A549 treated with CORT108297 at 1 μM for 4 hours (cell line): ENCODE measurements around the gene CNTNAP3B. TPM values are rescaled to one million over a fixed set of nuclear protein-coding genes. Genes with fewer than 3 reads are reported as not detected.

Experiments
- total RNA-seq: library from RNA; stranded (reverse); fragments of 200-300 nt; extraction: Qiagen RNA extraction; gene quantifications from 5 replicates; pipeline ENCODE4 v1.2.3, GENCODE V29; 2022

Gene CNTNAP3B
- 15.1 to 19.2 TPM (median 16.9 TPM) in 5 replicates for total RNA-seq

DNA sequence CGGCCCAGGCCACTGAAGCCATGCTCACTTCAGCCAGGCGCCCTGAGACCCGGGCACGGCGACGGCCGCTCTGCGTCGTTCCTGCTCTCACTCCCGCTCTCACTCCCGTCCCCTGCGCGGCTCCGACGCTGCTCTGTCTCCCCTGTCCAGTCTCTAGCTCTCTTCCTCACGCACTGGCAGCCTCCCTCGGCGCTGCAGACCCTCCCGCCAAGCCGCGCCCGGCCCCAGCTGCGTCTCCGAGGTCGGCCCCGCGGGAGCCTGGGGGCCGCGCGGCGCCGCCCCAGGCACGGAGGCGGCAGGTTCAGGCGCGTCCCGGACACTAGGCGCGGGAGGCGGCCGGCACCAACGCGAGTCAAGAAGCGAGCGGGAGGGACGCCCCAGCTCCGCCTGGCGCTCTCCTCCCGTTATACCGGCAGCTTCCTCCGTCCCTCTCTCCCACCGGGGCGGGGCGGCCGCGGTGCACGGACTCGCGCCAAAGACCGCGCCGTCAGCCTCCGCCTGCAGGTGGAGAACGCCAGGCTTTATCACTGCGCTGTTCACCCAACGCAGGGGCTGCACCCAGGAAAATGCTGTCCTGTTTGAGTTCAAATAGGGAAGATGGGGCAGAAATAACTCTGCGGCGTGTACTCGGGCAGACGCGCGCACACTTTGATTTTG, at the start of gene CNTNAP3B:
Gene CNTNAP3B, minus strand, starts transcription at position 354 of the 657 bp plus-strand sequence. Its CDS starts 332 bp downstream, at position 22.

Other genes with a start within 250 kb of the CNTNAP3B start
- gene SPATA31A6, start 54.2 kb upstream of the CNTNAP3B start, total RNA-seq, result not detected in 5 replicates